ENCODE data around the gene SOX9.

Gene SOX9

DNA sequence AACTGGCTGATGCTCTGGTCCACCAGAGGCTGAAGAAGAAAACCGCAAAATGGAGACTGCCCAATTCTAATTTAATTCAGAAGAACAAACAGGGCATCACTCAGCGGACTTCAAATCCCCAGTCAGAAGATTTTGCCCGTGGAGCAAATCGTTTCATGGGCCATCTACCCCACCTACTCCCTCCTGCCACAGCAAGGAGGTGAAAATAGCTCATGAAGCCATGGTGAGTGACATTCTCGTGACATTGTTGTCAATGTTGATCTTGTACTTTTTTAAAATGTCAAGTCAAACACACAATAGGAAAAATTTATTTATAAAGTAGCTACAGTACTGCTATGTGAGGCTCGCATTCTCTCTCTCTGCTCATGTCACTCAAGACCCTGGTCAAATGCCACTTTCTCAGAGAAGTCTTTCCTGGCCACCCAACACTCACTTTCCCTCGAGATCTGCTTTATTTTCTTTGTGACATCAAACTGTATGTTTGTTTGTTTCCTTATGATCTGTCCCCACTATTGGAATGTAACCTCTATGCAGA, 31.3 kb upstream of the SOX9 start:
- no peak overlapping the region for H3K27ac ChIP-seq (ENCODE audit: insufficient read depth in 1 of 2, low read depth in 1 of 2, low read length in 2 of 2, poor library complexity in 1 of 2, severe bottlenecking in 2 of 2)
- ChIA-PET CTCF (no interaction called here), POLR2A (no interaction called here)
- no peak overlapping the region for H3K4me3 ChIP-seq (ENCODE audit: control insufficient read depth in 1 of 7, extremely low read depth in 1 of 7, insufficient read depth in 4 of 7, low read depth in 2 of 7, low read length in 6 of 7)
- H3K36me3 ChIP-seq (ENCODE audit: control insufficient read depth in 4 of 4, insufficient read depth in 4 of 4, low read length in 3 of 4): no peaks in the 10 kb centered on the region
- no peak for DNase-seq
- H3K4me1 ChIP-seq (ENCODE audit: control extremely low read depth in 1 of 4, control insufficient read depth in 4 of 4, insufficient read depth in 4 of 4, low read length in 3 of 4): no peaks in the 10 kb centered on the region
- no peaks in the 10 kb centered on the region for H3K9me3 ChIP-seq (ENCODE audit: control extremely low read depth in 1 of 5, control insufficient read depth in 4 of 5, insufficient read depth in 2 of 5, low read depth in 1 of 5, low read length in 4 of 5)
- 100% methylated on average over 1 of the region's 7 CpGs for WGBS (ENCODE audit: insufficient coverage)
- H3K27me3 ChIP-seq (replicated peaks in 2 of 5; ENCODE audit: control insufficient read depth in 4 of 5, insufficient read depth in 5 of 5, low read length in 4 of 5): no peaks in the 10 kb centered on the region

DNA sequence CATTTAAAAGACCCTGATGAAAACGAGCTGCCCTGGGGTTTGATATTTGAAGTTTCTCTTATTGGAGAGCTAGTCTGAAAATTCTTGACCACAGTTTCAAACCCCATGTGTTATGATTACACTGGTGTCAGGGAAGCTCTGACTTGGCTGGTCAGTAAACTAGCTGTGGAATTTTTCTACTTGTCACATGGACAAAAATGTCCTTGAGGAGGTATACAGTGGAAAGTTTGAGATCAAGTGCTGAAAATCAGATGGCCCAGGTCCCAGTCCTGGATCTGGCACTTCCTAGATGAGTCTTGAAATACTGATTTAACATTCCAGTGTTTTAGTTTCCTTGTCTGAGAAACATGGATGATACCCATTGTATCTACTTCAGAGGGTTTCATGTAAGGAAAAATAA, 30.7 kb upstream of the SOX9 start:
- no peak for DNase-seq
- H3K27ac ChIP-seq (ENCODE audit: insufficient read depth in 1 of 2, low read depth in 1 of 2, low read length in 2 of 2, poor library complexity in 1 of 2, severe bottlenecking in 2 of 2): no peak overlapping the region
- 80% methylated on average over 1 of the region's 1 CpG for WGBS (ENCODE audit: insufficient coverage)
- no peaks in the 10 kb centered on the region for H3K4me1 ChIP-seq (ENCODE audit: control extremely low read depth in 1 of 4, control insufficient read depth in 4 of 4, insufficient read depth in 4 of 4, low read length in 3 of 4)
- no peaks in the 10 kb centered on the region for H3K27me3 ChIP-seq (replicated peaks in 2 of 5; ENCODE audit: control insufficient read depth in 4 of 5, insufficient read depth in 5 of 5, low read length in 4 of 5)
- ChIA-PET POLR2A (no interaction called here), CTCF (no interaction called here)
- no peaks in the 10 kb centered on the region for H3K36me3 ChIP-seq (ENCODE audit: control insufficient read depth in 4 of 4, insufficient read depth in 4 of 4, low read length in 3 of 4)
- no peaks in the 10 kb centered on the region for H3K9me3 ChIP-seq (ENCODE audit: control extremely low read depth in 1 of 5, control insufficient read depth in 4 of 5, insufficient read depth in 2 of 5, low read depth in 1 of 5, low read length in 4 of 5)
- no peak overlapping the region for H3K4me3 ChIP-seq (ENCODE audit: control insufficient read depth in 1 of 7, extremely low read depth in 1 of 7, insufficient read depth in 4 of 7, low read depth in 2 of 7, low read length in 6 of 7)

DNA sequence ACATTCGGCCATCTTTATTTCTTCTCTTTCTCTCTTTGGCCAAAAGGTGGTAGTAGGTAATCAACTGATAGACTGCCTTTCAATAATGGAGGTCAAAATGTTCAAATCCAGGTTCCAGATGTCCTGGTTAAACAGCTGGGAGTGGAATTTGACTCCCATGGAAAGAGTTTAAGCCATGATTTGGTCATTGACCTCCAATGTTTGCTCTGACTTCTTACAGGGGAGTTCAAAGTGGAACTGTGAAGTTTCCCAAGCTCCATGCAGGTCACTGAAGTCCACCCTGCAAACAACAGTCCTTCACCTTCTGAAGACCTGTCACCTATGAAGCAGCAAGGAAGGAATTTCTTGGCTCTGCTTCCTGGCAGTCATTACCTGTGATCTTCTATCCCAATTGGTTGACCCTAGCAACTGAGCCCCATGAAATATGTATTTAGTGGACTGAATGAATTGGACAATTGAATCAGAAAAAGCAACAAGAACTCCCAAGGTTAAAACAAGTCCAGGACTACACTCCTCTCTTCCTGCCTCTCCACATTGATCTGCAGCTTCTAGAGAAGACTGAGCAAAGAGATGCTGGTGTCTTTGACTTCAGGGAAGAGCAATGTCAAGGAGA, 28.0 kb upstream of the SOX9 start:
- no peak overlapping the region for H3K27ac ChIP-seq (ENCODE audit: insufficient read depth in 1 of 2, low read depth in 1 of 2, low read length in 2 of 2, poor library complexity in 1 of 2, severe bottlenecking in 2 of 2)
- WGBS (ENCODE audit: insufficient coverage): no CpG with 5 or more reads among the region's 1 CpG
- no peaks in the 10 kb centered on the region for H3K9me3 ChIP-seq (ENCODE audit: control extremely low read depth in 1 of 5, control insufficient read depth in 4 of 5, insufficient read depth in 2 of 5, low read depth in 1 of 5, low read length in 4 of 5)
- H3K4me1 ChIP-seq (ENCODE audit: control extremely low read depth in 1 of 4, control insufficient read depth in 4 of 4, insufficient read depth in 4 of 4, low read length in 3 of 4): no peaks in the 10 kb centered on the region
- no peak overlapping the region for H3K4me3 ChIP-seq (ENCODE audit: control insufficient read depth in 1 of 7, extremely low read depth in 1 of 7, insufficient read depth in 4 of 7, low read depth in 2 of 7, low read length in 6 of 7)
- ChIA-PET POLR2A (no interaction called here), CTCF (no interaction called here)
- no peaks in the 10 kb centered on the region for H3K27me3 ChIP-seq (replicated peaks in 2 of 5; ENCODE audit: control insufficient read depth in 4 of 5, insufficient read depth in 5 of 5, low read length in 4 of 5)
- no peaks in the 10 kb centered on the region for H3K36me3 ChIP-seq (ENCODE audit: control insufficient read depth in 4 of 4, insufficient read depth in 4 of 4, low read length in 3 of 4)
- no peak for DNase-seq

DNA sequence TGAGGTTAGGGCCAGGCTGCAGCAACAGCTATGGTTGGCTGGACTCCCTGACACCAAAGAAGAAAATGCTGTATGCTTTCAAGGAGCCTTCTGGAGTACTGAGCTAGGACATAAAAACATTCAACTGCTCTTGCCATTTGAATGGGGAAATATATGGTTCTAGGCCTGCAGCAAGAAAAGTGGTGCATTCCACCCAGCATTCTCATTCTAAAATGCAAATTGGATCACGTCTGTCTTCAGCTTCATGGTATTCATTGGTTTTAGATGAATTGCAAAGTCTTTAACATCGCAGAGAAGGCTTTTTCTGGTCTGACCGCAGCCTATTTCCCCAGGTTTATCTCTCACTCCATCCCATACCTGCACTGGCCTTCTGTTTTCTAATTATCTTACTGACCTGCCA, 27.1 kb upstream of the SOX9 start:
- no peaks in the 10 kb centered on the region for H3K27me3 ChIP-seq (replicated peaks in 2 of 5; ENCODE audit: control insufficient read depth in 4 of 5, insufficient read depth in 5 of 5, low read length in 4 of 5)
- H3K9me3 ChIP-seq (ENCODE audit: control extremely low read depth in 1 of 5, control insufficient read depth in 4 of 5, insufficient read depth in 2 of 5, low read depth in 1 of 5, low read length in 4 of 5): no peaks in the 10 kb centered on the region
- H3K36me3 ChIP-seq (ENCODE audit: control insufficient read depth in 4 of 4, insufficient read depth in 4 of 4, low read length in 3 of 4): no peaks in the 10 kb centered on the region
- ChIA-PET POLR2A (no interaction called here), CTCF (no interaction called here)
- no peak for DNase-seq
- no peak overlapping the region for H3K4me3 ChIP-seq (ENCODE audit: control insufficient read depth in 1 of 7, extremely low read depth in 1 of 7, insufficient read depth in 4 of 7, low read depth in 2 of 7, low read length in 6 of 7)
- WGBS (ENCODE audit: insufficient coverage): 73% methylated on average over 3 of the region's 3 CpGs
- H3K4me1 ChIP-seq (ENCODE audit: control extremely low read depth in 1 of 4, control insufficient read depth in 4 of 4, insufficient read depth in 4 of 4, low read length in 3 of 4): no peaks in the 10 kb centered on the region
- H3K27ac ChIP-seq (ENCODE audit: insufficient read depth in 1 of 2, low read depth in 1 of 2, low read length in 2 of 2, poor library complexity in 1 of 2, severe bottlenecking in 2 of 2): no peak overlapping the region

DNA sequence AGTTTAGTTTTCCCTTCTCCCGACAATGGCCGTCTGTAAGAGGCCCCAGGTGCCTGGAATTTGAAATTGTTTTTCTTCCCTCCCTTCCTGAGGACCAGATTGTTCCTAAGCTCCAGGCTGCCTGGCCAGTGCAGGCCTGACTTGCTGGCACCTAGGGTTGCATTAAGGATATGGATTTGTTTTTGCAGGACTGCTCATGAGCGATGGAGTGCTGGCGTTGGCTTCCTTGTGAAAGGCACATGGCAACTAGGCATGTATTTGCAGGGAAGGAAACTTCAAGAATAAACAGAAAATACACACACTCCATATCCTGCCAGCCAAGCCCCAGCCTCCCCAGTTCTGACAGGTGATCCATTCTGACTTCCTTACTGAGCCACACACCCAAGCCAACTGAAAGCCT, 25.5 kb upstream of the SOX9 start:
- no peak overlapping the region for H3K27ac ChIP-seq (ENCODE audit: insufficient read depth in 1 of 2, low read depth in 1 of 2, low read length in 2 of 2, poor library complexity in 1 of 2, severe bottlenecking in 2 of 2)
- DNase-seq: no peak
- WGBS (ENCODE audit: insufficient coverage): 33% methylated on average over 1 of the region's 4 CpGs
- CTCF ChIA-PET: interaction anchor here (1.0 kb wide), 1 partner anchor 10 kb away, joined by 3 read pairs; no protein-coding TSS in a partner anchor
- POLR2A ChIA-PET: no interaction called here
- H3K4me1 ChIP-seq (ENCODE audit: control extremely low read depth in 1 of 4, control insufficient read depth in 4 of 4, insufficient read depth in 4 of 4, low read length in 3 of 4): no peaks in the 10 kb centered on the region
- no peaks in the 10 kb centered on the region for H3K9me3 ChIP-seq (ENCODE audit: control extremely low read depth in 1 of 5, control insufficient read depth in 4 of 5, insufficient read depth in 2 of 5, low read depth in 1 of 5, low read length in 4 of 5)
- no peaks in the 10 kb centered on the region for H3K36me3 ChIP-seq (ENCODE audit: control insufficient read depth in 4 of 4, insufficient read depth in 4 of 4, low read length in 3 of 4)
- H3K27me3 ChIP-seq (replicated peaks in 2 of 5; ENCODE audit: control insufficient read depth in 4 of 5, insufficient read depth in 5 of 5, low read length in 4 of 5): no peaks in the 10 kb centered on the region
- H3K4me3 ChIP-seq (ENCODE audit: control insufficient read depth in 1 of 7, extremely low read depth in 1 of 7, insufficient read depth in 4 of 7, low read depth in 2 of 7, low read length in 6 of 7): no peak overlapping the region

DNA sequence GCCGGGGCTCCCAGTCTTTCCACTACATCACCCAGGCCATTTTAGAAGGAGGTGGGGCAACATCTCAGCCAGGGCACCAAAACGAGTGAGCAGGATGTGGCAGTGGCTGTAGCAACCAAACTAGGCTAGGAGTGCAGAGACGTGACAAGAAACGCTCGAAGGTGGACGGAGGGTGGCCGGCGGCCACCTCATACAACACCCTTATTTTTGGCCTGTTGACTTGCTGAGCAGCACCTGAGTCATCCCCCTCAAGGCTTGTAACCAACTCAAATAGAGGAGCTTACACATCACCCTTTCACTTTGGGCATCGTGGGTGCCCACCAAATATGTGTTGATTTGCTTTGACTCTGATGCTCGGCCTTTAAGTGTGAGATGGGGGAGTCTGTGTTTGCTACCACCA, 23.7 kb upstream of the SOX9 start:
- Histone ChIP-seq H3K27me3 (replicated peaks in 2 of 5; ENCODE audit: control insufficient read depth in 4 of 5, insufficient read depth in 5 of 5, low read length in 4 of 5) (peaks cover 0 to 4% (median 0%) of the 10 kb centered on the region in 5 experiments), H3K9me3 (ENCODE audit: control extremely low read depth in 1 of 5, control insufficient read depth in 4 of 5, insufficient read depth in 2 of 5, low read depth in 1 of 5, low read length in 4 of 5) (no peaks in the 10 kb centered on the region), H3K36me3 (ENCODE audit: control insufficient read depth in 4 of 4, insufficient read depth in 4 of 4, low read length in 3 of 4) (no peaks in the 10 kb centered on the region), H3K4me1 (ENCODE audit: control extremely low read depth in 1 of 4, control insufficient read depth in 4 of 4, insufficient read depth in 4 of 4, low read length in 3 of 4) (no peaks in the 10 kb centered on the region), H3K4me3 (ENCODE audit: control insufficient read depth in 1 of 7, extremely low read depth in 1 of 7, insufficient read depth in 4 of 7, low read depth in 2 of 7, low read length in 6 of 7) (no peak overlapping the region), H3K27ac (ENCODE audit: insufficient read depth in 1 of 2, low read depth in 1 of 2, low read length in 2 of 2, poor library complexity in 1 of 2, severe bottlenecking in 2 of 2) (no peak overlapping the region)
- no peak for DNase-seq
- ChIA-PET POLR2A (no interaction called here), CTCF (no interaction called here)
- WGBS (ENCODE audit: insufficient coverage): 100% methylated on average over 6 of the region's 10 CpGs

DNA sequence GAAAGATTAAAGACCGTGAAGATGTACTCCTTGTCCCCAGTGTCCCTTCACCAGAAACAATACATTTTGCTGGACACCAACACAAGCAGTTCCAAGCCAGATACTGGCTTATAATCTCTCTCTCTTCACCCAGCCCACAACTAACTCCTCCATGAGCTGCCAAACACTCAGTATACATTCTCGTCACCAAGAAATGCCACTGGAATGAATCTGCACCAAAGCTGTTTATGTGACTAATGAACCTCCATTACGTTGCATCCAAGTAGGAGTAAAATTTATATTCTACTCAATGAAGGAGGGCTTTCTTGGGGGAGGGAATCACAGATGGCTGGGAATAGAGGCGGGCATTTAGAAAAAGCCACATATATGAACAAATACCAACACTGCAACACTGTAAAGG, 20.9 kb upstream of the SOX9 start:
- CTCF ChIA-PET: no interaction called here
- POLR2A ChIA-PET: interaction anchor here (0.6 kb wide), 1 partner anchor 98 kb away, joined by 4 read pairs; no protein-coding TSS in a partner anchor
- H3K27ac ChIP-seq (ENCODE audit: insufficient read depth in 1 of 2, low read depth in 1 of 2, low read length in 2 of 2, poor library complexity in 1 of 2, severe bottlenecking in 2 of 2): no peak overlapping the region

More for the DNA sequence above, 20.9 kb upstream of the SOX9 start:
- Histone ChIP-seq H3K36me3 (ENCODE audit: control insufficient read depth in 4 of 4, insufficient read depth in 4 of 4, low read length in 3 of 4) (no peaks in the 10 kb centered on the region), H3K9me3 (ENCODE audit: control extremely low read depth in 1 of 5, control insufficient read depth in 4 of 5, insufficient read depth in 2 of 5, low read depth in 1 of 5, low read length in 4 of 5) (no peaks in the 10 kb centered on the region), H3K27me3 (replicated peaks in 2 of 5; ENCODE audit: control insufficient read depth in 4 of 5, insufficient read depth in 5 of 5, low read length in 4 of 5) (peaks cover 0 to 6% (median 0%) of the 10 kb centered on the region in 5 experiments), H3K4me1 (ENCODE audit: control extremely low read depth in 1 of 4, control insufficient read depth in 4 of 4, insufficient read depth in 4 of 4, low read length in 3 of 4) (no peaks in the 10 kb centered on the region), H3K4me3 (ENCODE audit: control insufficient read depth in 1 of 7, extremely low read depth in 1 of 7, insufficient read depth in 4 of 7, low read depth in 2 of 7, low read length in 6 of 7) (no peak overlapping the region)
- no peak for DNase-seq
- WGBS (ENCODE audit: insufficient coverage): 100% methylated on average over 1 of the region's 4 CpGs
